H1 (cell line): ENCODE measurements around the gene ALKBH1.

ENCODE experiments used
- BRCA1 ChIP-seq: IDR thresholded peaks from 2 replicates; pipeline ENCODE4 v1.6.1; 2012; ENCODE audit warnings: low read depth, low read length, improper control_type of control experiment
- CHD1 ChIP-seq: IDR thresholded peaks from 2 replicates; pipeline ENCODE4 v1.6.1; 2012; ENCODE audit warnings: low read depth, low read length, improper control_type of control experiment
- EGR1 ChIP-seq: IDR thresholded peaks from 2 replicates; pipeline ENCODE4 v1.6.1; 2011; ENCODE audit warnings: low read depth, low read length, borderline replicate concordance
- TF ChIP-seq, protein P1 (sequence below), 3 experiments: IDR thresholded peaks; 1 replicate in 2 of 3; 2 replicates in 1 of 3; pipeline versions ENCODE4 v1.5.1 to v1.6.1; 2011; ENCODE audit warnings: low read length in 3 of 3, mild to moderate bottlenecking in 3 of 3, inconsistent platforms in 2 of 3, low read depth in 1 of 3, moderate library complexity in 1 of 3; ENCODE audit not compliant: insufficient read depth in 1 of 3; ENCODE audit errors: control extremely low read depth in 1 of 3

DNA sequence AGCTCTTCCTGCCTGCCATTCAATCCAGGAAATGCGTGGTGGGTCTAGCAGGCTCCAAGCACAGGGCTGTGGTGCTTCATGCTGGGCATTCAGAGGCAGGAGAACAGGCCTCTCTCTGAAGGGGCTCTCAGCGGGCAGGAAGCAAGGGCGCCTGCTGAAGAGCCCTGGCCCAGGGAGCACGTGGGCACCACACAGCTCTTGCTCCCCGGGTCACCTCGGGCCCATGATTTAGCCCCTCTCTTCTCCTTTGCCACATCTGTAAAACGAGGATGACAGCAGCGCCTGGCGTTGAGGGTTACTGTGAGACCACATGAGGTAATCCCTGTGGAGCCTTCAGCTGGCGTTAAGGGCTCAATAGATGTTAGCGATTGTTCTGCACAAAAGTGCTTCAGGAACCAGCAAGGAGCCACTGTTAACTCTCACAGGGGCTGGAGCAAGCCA is 53.8 kb downstream of the ALKBH1 start:
- TF ChIP-seq, protein P1, sequence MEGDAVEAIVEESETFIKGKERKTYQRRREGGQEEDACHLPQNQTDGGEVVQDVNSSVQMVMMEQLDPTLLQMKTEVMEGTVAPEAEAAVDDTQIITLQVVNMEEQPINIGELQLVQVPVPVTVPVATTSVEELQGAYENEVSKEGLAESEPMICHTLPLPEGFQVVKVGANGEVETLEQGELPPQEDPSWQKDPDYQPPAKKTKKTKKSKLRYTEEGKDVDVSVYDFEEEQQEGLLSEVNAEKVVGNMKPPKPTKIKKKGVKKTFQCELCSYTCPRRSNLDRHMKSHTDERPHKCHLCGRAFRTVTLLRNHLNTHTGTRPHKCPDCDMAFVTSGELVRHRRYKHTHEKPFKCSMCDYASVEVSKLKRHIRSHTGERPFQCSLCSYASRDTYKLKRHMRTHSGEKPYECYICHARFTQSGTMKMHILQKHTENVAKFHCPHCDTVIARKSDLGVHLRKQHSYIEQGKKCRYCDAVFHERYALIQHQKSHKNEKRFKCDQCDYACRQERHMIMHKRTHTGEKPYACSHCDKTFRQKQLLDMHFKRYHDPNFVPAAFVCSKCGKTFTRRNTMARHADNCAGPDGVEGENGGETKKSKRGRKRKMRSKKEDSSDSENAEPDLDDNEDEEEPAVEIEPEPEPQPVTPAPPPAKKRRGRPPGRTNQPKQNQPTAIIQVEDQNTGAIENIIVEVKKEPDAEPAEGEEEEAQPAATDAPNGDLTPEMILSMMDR (IDR thresholded peaks at IDR 0.05; ENCODE audit: control extremely low read depth in 1 of 3, insufficient read depth in 1 of 3, low read depth in 1 of 3, low read length in 3 of 3): no peak
- TF ChIP-seq EGR1 (no peak), BRCA1 (no peak), CHD1 (no peak)
